NCI-H2227 treated with DMSO at 0.1 percent for 48 hours (cell line): ENCODE results near the gene HCRTR1.

ENCODE experiments used
- DNase-seq: peaks from one replicate; lab custom pipeline; 2025; lab: John Stamatoyannopoulos, UW

HCRTR1 gene

DNA sequence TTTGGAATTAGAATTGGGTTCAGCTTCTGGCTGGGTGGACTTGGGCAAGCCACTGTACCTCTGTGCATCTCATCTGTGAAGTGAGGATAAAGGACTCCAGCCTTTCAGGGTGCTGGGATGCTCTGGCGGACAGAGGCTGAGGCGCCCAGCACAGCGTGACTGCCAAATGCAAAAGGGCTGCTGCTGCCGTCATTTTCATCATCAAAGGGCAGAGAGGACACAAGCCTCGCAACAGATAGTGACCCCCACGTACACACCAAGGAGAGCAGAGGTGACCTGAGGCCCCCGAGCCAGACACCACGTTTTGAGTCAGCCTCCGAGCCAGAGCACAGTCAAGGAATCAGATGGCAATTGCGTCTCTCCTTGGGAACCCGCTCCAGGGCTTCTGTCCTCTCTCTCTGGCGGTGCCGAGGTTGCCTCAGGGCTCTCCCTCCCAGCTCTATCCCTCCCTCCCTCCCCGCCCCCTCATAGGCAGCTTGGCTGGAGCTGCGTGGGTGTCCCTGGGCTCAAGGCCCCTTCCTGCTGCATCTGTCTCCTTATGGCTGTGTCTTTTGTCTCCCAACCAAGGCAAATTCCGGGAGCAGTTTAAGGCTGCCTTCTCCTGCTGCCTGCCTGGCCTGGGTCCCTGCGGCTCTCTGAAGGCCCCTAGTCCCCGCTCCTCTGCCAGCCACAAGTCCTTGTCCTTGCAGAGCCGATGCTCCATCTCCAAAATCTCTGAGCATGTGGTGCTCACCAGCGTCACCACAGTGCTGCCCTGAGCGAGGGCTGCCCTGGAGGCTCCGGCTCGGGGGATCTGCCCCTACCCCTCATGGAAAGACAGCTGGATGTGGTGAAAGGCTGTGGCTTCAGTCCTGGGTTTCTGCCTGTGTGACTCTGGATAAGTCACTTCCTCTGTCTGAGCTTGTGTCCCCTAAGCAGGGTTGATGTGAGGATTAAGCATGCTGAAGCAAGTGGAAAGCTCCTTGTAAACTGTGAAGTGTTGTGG, 9.0 kb downstream of the HCRTR1 start:
- no peak for DNase-seq

GRCh38 chr1:31627301-31627929, 9.9 kb downstream of the HCRTR1 start:
- DNase-seq: no peak

GRCh38 chr1:31627930-31628559, 10.6 kb downstream of the HCRTR1 start:
- no peak for DNase-seq

DNA sequence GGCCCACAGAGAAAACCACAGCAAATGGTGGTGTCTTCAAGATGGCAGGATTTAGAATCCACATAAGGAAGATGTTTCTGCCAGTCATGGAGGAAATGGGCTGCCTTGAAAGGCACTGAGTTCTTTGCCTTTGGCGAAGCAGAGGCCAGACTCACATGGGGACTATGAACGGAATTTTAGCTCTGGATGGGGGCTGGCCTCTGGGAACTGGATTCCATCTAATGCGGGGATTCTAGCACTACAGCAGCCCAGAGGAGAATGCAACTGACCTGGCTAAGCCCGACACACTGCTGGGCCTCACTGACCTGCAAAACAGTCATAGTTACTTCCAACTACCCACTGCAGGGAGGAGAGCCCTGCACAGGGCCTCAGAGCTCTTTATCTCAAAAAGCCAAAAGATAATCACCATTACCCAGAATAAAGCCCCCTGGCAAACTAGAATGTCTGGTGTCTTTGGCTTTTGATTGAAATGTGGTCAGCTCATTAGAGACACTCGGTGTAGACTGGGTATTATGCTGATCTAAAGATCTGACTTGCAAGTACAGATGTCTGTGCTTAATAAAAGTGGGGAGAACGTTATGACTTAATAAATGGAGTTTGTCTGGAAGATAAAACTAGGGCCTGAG, 11.6 kb downstream of the HCRTR1 start:
- no peak for DNase-seq

- DNase-seq: no peak
Measured at GRCh38 chr1:31632649-31633048, 15.2 kb downstream of the HCRTR1 start.

DNA sequence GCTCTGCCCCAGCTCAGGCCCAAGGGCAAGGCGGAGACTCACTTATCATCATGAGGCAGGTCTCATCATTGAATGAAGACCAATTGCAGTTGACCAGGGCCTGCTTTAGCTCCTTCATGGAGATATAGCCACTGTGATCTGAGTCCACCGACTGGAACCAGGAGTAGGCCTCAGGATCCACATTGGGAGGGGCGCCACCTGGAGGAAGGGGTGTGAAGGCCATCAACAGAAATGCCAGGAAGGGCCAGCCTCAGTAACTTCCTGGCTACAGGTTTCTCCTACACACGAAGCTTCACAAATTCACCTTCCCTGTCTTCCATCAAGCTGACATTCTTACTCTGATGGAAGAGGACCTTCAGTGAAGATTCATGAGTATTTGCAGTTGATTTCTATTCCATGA, 15.6 kb downstream of the HCRTR1 start:
- no peak for DNase-seq

- DNase-seq: no peak
Measured at GRCh38 chr1:31637915-31638673, 20.6 kb downstream of the HCRTR1 start.

DNA sequence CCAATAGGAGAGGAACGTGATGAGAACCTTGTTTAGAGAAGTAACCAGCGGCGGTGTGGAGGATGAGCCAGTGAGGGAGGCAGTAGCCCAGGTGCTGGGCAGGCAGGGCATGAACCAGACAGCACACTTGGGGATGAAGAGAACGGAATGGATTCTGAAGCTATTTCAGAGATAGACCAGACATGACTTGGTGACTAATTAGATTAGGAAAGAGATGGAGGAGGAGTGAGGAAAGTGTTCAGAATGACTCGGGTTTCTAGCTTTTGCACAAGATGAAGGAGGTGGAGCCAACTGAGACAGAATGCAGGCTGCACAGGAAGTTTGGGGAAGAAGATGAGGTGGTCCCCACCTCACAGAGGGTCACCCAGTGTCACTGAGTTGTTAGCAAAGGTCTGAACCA, 22.1 kb downstream of the HCRTR1 start:
- DNase-seq: no peak

DNA sequence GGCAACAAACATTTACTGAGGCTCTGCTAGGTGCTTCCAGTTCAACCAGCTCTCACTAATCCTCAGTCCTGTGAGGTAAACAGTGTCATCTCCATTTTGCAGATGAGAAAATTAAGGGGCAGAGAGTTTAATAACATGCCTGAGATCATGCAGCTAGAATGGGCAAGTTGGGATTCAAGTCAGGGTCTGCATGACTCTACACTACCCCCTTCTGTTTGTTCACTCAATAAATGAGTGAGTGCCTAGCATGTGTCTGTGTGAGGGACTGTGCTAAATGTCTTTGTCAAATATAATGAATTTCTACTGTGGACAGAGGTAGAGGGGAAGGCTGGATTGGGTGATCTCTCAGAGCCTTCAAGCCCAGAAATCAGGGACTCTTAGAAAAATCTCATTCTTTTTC, 22.7 kb downstream of the HCRTR1 start:
- DNase-seq: no peak

- DNase-seq: no peak
Measured at GRCh38 chr1:31640964-31641363, 23.5 kb downstream of the HCRTR1 start.

GRCh38 chr1:31642366-31642765, 24.9 kb downstream of the HCRTR1 start:
- DNase-seq: no peak

GRCh38 chr1:31642897-31643296, 25.4 kb downstream of the HCRTR1 start:
- no peak for DNase-seq

- peak; percentile 54 for DNase-seq
Measured at GRCh38 chr1:31643976-31644559, 26.6 kb downstream of the HCRTR1 start.

- DNase-seq: peak; percentile 100
Measured at GRCh38 chr1:31644560-31645273, 27.2 kb downstream of the HCRTR1 start, which contains the start of gene PEF1. Gene PEF1 (minus strand): TSS chr1:31644876. CDS start chr1:31644864, 12 bp downstream.

- DNase-seq: no peak
Measured at GRCh38 chr1:31645274-31645568, 27.7 kb downstream of the HCRTR1 start.

DNA sequence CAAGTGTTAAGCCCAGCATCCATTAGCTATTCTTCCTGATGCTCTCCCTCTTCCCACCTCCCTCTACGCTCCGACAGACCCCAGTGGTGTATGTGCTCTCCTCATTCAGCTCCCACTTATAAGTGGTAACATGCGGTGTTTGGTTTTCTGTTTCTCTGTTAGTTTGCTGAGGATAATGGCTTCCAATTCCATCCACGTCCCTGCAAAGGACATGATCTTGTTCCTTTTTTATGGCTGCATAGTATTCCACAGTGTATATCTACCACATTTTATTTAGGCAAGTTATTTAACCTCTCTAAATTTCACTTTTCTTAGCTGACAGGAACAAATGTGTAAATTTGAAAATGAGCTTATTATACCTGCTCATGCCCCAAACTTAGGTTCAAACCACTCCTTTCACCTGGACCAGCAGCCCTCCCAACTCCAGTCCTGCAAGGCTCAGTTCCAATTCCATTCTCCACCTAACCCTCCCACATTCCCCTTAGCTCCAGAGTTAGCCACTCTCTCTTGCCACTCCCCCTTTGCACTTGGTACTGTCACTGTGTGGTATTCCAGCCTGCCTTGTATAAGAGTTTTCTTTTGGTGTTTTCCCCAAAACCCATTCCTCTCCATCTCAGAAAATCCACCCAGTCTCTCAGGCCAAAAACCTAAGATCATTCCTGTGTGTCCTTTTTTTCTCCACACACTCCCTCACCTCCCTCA, 28.9 kb downstream of the HCRTR1 start:
- no peak for DNase-seq

DNA sequence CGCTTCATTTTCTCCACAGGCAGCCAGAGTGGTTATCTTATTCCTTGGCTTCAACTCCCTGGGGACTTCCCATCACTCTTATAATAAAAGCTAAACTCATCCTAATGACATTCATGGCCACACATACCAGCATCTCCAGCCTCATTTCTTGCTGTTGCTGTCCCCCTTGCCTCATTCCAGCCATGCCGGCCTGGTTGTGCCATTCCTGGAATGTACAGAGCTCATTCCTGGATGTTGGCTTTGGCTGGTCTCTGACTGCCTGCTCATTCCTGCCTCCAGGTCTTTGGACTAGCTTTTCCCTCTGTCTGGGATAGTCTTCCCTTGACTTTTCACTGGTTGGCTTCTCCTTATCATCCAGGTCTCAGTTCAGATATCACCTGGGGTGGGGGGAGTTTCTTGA, 29.6 kb downstream of the HCRTR1 start:
- no peak for DNase-seq

DNA sequence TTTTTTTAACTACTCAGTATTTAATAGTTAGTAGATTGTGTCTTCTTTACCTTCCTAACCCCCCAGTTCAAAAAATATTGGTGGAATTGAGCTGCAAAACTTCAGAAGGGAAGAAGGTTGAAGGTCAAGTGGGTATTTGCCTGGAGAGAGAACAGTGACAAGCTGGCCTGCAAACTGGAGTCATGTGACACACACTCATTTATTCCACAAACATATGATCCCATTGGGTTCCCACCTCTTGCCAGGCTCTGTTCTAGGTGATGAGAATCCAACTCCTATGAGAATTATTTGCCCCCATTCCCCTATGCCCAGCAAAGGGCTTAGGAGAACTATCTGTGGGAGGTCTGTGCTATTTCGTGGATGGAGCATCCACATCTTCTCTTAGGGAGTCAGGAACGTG, 30.7 kb downstream of the HCRTR1 start:
- no peak for DNase-seq

DNA sequence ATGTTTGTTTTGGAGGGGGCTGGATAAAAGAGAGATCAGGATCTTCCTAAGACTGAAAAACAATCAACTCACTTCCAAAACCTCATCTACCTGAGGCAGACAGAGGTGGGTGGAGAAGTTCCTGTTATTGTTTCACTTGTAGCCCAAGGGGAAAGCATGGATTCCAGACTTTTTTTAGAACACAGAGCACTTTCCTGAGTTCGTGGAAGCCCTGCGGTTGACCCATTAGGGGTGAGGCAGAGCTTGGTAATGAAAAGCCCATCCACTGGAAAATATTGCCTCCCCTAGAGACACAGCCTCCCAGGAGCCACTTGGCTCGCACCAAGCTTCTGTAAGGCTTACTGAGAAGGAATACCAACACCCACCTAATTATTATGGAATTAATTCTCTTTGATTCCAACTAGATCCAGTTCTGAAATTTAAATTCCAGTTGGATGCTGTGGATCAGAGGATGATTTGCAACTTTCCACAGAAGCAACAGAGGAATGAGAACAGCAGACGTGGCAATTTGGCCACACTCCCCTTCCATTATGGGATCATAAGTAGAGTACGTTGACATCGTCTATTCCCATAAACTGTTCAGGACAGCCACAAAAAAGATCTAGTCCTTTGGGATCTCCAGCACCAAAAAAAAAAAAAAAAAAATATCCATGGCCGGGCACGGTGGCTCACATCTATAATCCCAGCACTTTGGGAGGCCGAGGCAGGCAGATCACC, 31.3 kb downstream of the HCRTR1 start:
- DNase-seq: no peak
